Natural killer cell (primary cell): ENCODE measurements around the gene CALHM2. TPM values are rescaled to one million over a fixed set of nuclear protein-coding genes. Genes with fewer than 3 reads are reported as not detected.

Experiments
- ATAC-seq, 3 donors: fragments of 150-1000 bp in 2 of 3; fragments of 200-7000 bp in 1 of 3; cut with Tn5 transposase; 1 replicate in 1 of 3; 2 replicates in 2 of 3; pipeline ENCODE4 v1.10.0; 2021; ENCODE audit warnings: mild to moderate bottlenecking in 2 of 3, moderate library complexity in 2 of 3
- DNase-seq, 2 donors: peaks; one replicate each; pipeline versions ENCODE4 v3.0.0 to v3.0.0-alpha.2; 2013 to 2021; ENCODE audit warnings: mixed read lengths in 1 of 2
- H3K27ac ChIP-seq: one replicate; pipeline ENCODE4 v1.5.1; 2013; ENCODE audit warnings: mild to moderate bottlenecking, low read length
- H3K27me3 ChIP-seq: one replicate; pipeline ENCODE4 v1.6.1; 2013; ENCODE audit warnings: low read length; ENCODE audit not compliant: control insufficient read depth, insufficient read depth
- H3K36me3 ChIP-seq: one replicate; pipeline ENCODE4 v1.6.1; 2013; ENCODE audit warnings: low read length; ENCODE audit not compliant: control insufficient read depth, insufficient read depth
- H3K4me1 ChIP-seq: one replicate; pipeline ENCODE4 v1.6.1; 2013; ENCODE audit warnings: low read length; ENCODE audit not compliant: control insufficient read depth, insufficient read depth
- H3K4me3 ChIP-seq: one replicate; pipeline ENCODE4 v1.5.1; 2013; ENCODE audit warnings: low read length
- H3K9me3 ChIP-seq: one replicate; pipeline ENCODE4 v1.6.1; 2013; ENCODE audit warnings: low read length; ENCODE audit not compliant: control insufficient read depth, insufficient read depth
- H3K27ac Mint-ChIP-seq, 2 donors: one replicate each; pipeline ENCODE4 v1.8.0; 2022; ENCODE audit warnings: mild to moderate bottlenecking in 2 of 2, mixed read lengths in 2 of 2, moderate library complexity in 1 of 2
- H3K27me3 Mint-ChIP-seq, 2 donors: one replicate each; pipeline ENCODE4 v1.8.0; 2022; ENCODE audit warnings: low read depth in 2 of 2, mixed read lengths in 2 of 2
- H3K36me3 Mint-ChIP-seq: one replicate; pipeline ENCODE4 v1.8.0; 2022; ENCODE audit warnings: mixed read lengths
- H3K4me1 Mint-ChIP-seq, 2 donors: one replicate each; pipeline ENCODE4 v1.8.0; 2022; ENCODE audit warnings: mixed read lengths in 2 of 2
- H3K4me3 Mint-ChIP-seq: one replicate; pipeline ENCODE4 v1.8.0; 2022; ENCODE audit warnings: mild to moderate bottlenecking, moderate library complexity, mixed read lengths
- H3K9me3 Mint-ChIP-seq, 2 donors: one replicate each; pipeline ENCODE4 v1.8.0; 2022; ENCODE audit warnings: mixed read lengths in 2 of 2
- WGBS: methylation state at CpG from one replicate; pipeline ENCODE4 v1.1.7; 2013; ENCODE audit warnings: missing lambda C conversion rate; ENCODE audit not compliant: insufficient coverage; 5-methylcytosine and 5-hydroxymethylcytosine counted together
- intact Hi-C: fragments of 100-400 bp; cut with micrococcal nuclease; formaldehyde crosslinking; loops from one replicate; pipeline ENCODE4 v1.14.2; 2022
- total RNA-seq, 4 donors: library from RNA; stranded (reverse); fragments of 120-200 nt in 1 of 4; gene quantifications; one replicate each; pipeline versions ENCODE4 v1.2.3 to v1.2.4, GENCODE V29; 2013 to 2022
- TF ChIP-seq, protein P1 (sequence below): fragments of 200-600 bp; IDR thresholded peaks from one replicate; pipeline ENCODE4 v1.8.0; 2022; ENCODE audit warnings: antibody characterized with exemption

Gene CALHM2
- total RNA-seq, 3 donors from 2014 or later (not counting 1 experiment from before 2014, with no cell fraction given): 26.6 to 55.2 (median 37.2) TPM

DNA sequence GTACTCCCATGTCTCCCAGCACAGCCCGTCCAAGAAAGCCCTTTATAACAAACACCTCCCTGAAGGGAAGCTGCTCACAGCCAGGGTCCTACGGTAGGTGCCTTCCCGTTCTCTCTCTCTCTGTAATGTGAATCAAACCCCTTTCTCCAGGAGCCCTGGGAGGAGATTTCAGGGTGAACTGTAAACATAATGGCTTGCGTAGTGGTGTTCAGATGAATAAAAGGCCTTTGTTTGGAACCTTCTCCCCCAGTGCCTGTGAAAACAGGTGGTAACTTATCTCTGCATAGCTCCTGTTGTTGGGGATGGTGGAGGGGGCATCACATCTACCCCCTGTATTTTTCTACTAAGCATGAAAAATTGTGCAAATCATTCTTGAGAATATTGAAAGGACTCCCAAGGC, 12.4 kb downstream of the CALHM2 start:
- Mint-ChIP-seq H3K9me3 (no peaks in the 10 kb centered on the region), H3K4me1 (peaks cover under 1 to 12% of the 10 kb centered on the region in 2 donors), H3K27me3 (no peaks in the 10 kb centered on the region), H3K36me3 (peaks cover 14% of the 10 kb centered on the region), H3K27ac (peak overlapping the region in 1 of 2 donors; percentile 1), H3K4me3 (no peak overlapping the region)
- no peaks in the 10 kb centered on the region for H3K9me3 ChIP-seq
- intact Hi-C loops: no loop called here
- peaks cover 70% of the 10 kb centered on the region for H3K36me3 ChIP-seq
- no peaks in the 10 kb centered on the region for H3K4me1 ChIP-seq
- WGBS: 97% methylated on average over 3 of the region's 4 CpGs
- ATAC-seq (no peak), DNase-seq (no peak)
- H3K27ac ChIP-seq: no peak overlapping the region
- no peaks in the 10 kb centered on the region for H3K27me3 ChIP-seq
- no peak overlapping the region for H3K4me3 ChIP-seq
- TF ChIP-seq, protein P1, sequence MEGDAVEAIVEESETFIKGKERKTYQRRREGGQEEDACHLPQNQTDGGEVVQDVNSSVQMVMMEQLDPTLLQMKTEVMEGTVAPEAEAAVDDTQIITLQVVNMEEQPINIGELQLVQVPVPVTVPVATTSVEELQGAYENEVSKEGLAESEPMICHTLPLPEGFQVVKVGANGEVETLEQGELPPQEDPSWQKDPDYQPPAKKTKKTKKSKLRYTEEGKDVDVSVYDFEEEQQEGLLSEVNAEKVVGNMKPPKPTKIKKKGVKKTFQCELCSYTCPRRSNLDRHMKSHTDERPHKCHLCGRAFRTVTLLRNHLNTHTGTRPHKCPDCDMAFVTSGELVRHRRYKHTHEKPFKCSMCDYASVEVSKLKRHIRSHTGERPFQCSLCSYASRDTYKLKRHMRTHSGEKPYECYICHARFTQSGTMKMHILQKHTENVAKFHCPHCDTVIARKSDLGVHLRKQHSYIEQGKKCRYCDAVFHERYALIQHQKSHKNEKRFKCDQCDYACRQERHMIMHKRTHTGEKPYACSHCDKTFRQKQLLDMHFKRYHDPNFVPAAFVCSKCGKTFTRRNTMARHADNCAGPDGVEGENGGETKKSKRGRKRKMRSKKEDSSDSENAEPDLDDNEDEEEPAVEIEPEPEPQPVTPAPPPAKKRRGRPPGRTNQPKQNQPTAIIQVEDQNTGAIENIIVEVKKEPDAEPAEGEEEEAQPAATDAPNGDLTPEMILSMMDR: no peak

DNA sequence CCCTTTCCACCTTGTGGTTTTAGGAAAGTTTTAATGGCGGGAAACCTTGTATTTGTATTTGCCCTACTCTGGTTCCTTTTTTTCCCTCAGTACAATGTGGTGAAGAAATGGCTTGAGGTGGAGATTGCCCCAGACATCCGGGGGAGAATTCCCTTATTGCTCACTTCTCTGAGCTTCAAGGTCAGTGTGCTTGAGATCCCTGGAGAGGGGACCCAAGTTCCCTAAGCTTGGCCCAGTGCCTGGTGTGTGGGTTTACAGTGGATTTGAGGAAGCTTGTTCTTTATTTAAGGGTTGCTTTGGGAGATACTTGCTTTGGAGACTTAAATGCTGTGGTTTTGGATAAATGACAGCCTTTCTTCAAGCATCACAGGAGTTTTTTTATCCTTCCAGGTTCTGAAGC, 18.3 kb downstream of the CALHM2 start:
- Mint-ChIP-seq H3K27ac (no peak overlapping the region), H3K9me3 (no peaks in the 10 kb centered on the region), H3K4me3 (no peak overlapping the region), H3K4me1 (peaks cover 0 to 5% of the 10 kb centered on the region in 2 donors), H3K27me3 (no peaks in the 10 kb centered on the region), H3K36me3 (peaks cover 23% of the 10 kb centered on the region)
- H3K36me3 ChIP-seq: peaks cover 43% of the 10 kb centered on the region
- TF ChIP-seq, protein P1: no peak
- H3K4me3 ChIP-seq: no peak overlapping the region
- H3K27me3 ChIP-seq: no peaks in the 10 kb centered on the region
- WGBS: 87% methylated on average over 2 of the region's 2 CpGs
- no peaks in the 10 kb centered on the region for H3K9me3 ChIP-seq
- DNase-seq (no peak), ATAC-seq (no peak)
- intact Hi-C loops: no loop called here
- H3K27ac ChIP-seq: no peak overlapping the region
- no peaks in the 10 kb centered on the region for H3K4me1 ChIP-seq

DNA sequence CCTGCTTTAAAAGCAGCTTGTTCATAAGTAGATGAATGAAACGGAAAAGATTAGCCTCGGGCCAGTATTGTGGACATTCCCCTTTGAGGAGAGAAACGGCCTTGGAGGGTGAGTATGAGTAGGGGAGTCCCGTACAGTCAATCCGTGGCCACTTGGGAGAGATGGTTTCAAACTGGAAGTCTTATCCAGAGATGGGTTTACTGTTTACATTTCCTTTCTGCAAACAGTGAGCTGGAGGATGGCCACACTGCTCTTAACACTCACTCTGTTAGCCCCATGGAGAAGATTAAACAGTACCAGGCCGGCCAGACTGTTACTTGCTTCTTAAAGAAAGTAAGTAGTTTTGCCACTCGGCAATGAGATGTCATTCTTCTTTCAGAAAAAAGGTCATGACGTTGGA, 20.3 kb downstream of the CALHM2 start:
- Histone ChIP-seq H3K27ac (no peak overlapping the region), H3K4me3 (no peak overlapping the region), H3K9me3 (no peaks in the 10 kb centered on the region), H3K27me3 (no peaks in the 10 kb centered on the region), H3K36me3 (peaks cover 39% of the 10 kb centered on the region), H3K4me1 (no peaks in the 10 kb centered on the region)
- ATAC-seq (no peak), DNase-seq (no peak)
- H3K4me3 Mint-ChIP-seq: no peak overlapping the region
- H3K27ac Mint-ChIP-seq: no peak overlapping the region
- H3K27me3 Mint-ChIP-seq: no peaks in the 10 kb centered on the region
- intact Hi-C loops: no loop called here
- peaks cover 0 to 5% of the 10 kb centered on the region in 2 donors for H3K4me1 Mint-ChIP-seq
- TF ChIP-seq, protein P1: no peak
- 91% methylated on average over 8 of the region's 8 CpGs for WGBS
- peaks cover 9% of the 10 kb centered on the region for H3K36me3 Mint-ChIP-seq
- H3K9me3 Mint-ChIP-seq: no peaks in the 10 kb centered on the region

DNA sequence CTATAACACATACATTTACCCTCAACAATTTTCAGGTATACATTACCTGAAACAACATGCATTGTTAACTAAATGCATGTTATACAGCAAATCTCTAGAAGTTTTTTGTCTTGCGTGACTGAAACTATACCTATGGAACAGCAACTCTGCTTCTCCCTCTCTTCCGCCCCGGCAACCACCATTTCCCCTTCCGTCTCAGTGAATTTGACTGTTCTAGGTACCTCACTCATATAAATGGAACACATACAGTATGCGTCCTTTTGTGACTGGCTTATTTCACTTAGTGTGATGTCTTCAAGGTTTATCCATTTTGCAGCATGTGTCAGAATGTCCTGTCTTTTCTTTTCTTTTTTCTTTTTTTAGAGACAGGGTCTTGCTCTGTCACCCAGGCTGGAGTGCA, 22.5 kb downstream of the CALHM2 start:
- no peak for ATAC-seq
- Histone ChIP-seq H3K4me1 (no peaks in the 10 kb centered on the region), H3K27me3 (no peaks in the 10 kb centered on the region), H3K4me3 (no peak overlapping the region), H3K9me3 (no peaks in the 10 kb centered on the region), H3K27ac (no peak overlapping the region), H3K36me3 (peaks cover 44% of the 10 kb centered on the region)
- intact Hi-C loops: no loop called here
- Mint-ChIP-seq H3K27me3 (no peaks in the 10 kb centered on the region), H3K27ac (peak overlapping the region in 1 of 2 donors; percentile 65), H3K9me3 (no peaks in the 10 kb centered on the region), H3K36me3 (peaks cover 9% of the 10 kb centered on the region), H3K4me1 (no peaks in the 10 kb centered on the region), H3K4me3 (no peak overlapping the region)
- TF ChIP-seq, protein P1: no peak
- DNase-seq: peak in 1 of 2 donors; percentile 37
- WGBS: 78% methylated on average over 5 of the region's 5 CpGs
